Neural progenitor cell (in vitro differentiated cells): ENCODE data around the gene TFDP1.

ENCODE experiments used
- EZH2 ChIP-seq: fragments of 200-600 bp; sonication (generic); IDR thresholded peaks from 2 replicates; pipeline ENCODE4 v1.6.1; 2017; ENCODE audit warnings: antibody characterized with exemption, mild to moderate bottlenecking, moderate library complexity
- TF ChIP-seq, protein P1 (sequence below): fragments of 200-600 bp; sonication (generic); IDR thresholded peaks from 2 replicates; pipeline ENCODE4 v1.5.1; 2017; ENCODE audit warnings: antibody characterized with exemption, mild to moderate bottlenecking

GRCh38 chr13:113658836-113659235 is 74.3 kb downstream of the TFDP1 start:
- TF ChIP-seq EZH2: no peak
- TF ChIP-seq, protein P1, sequence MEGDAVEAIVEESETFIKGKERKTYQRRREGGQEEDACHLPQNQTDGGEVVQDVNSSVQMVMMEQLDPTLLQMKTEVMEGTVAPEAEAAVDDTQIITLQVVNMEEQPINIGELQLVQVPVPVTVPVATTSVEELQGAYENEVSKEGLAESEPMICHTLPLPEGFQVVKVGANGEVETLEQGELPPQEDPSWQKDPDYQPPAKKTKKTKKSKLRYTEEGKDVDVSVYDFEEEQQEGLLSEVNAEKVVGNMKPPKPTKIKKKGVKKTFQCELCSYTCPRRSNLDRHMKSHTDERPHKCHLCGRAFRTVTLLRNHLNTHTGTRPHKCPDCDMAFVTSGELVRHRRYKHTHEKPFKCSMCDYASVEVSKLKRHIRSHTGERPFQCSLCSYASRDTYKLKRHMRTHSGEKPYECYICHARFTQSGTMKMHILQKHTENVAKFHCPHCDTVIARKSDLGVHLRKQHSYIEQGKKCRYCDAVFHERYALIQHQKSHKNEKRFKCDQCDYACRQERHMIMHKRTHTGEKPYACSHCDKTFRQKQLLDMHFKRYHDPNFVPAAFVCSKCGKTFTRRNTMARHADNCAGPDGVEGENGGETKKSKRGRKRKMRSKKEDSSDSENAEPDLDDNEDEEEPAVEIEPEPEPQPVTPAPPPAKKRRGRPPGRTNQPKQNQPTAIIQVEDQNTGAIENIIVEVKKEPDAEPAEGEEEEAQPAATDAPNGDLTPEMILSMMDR: no peak
